Activated CD8-positive, alpha-beta memory T cell treated with anti-CD3 and anti-CD28 coated beads, Interleukin-2, amount 50 U/mL, for 48 hours (primary cell): ENCODE data around the gene SCAP.
"Not testable (repeated sequence)": the region's sequence is repeated elsewhere in the genome, so short reads cannot be mapped to it uniquely, and the experiment has no call there.

Experiments
- DNase-seq: peaks from one replicate; pipeline ENCODE4 v3.0.0-alpha.2; 2020

Gene SCAP

DNA sequence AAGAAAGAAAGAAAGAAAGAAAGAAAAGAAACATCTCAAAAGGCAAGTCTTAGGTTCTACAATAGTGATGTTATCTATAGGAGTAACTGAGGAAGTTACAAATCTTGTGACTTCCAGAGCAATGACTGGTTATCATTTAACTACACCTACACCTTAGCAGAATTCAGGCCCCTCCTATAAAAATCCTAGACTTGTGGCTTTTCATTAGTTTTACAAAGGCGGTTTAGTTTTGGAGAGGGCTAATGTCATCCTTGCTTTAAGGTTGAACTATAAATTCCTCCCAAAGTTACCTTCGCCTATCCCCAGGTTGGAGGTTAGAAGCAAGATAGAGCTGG, 4.1 kb upstream of the SCAP start:
- no peak for DNase-seq

DNA sequence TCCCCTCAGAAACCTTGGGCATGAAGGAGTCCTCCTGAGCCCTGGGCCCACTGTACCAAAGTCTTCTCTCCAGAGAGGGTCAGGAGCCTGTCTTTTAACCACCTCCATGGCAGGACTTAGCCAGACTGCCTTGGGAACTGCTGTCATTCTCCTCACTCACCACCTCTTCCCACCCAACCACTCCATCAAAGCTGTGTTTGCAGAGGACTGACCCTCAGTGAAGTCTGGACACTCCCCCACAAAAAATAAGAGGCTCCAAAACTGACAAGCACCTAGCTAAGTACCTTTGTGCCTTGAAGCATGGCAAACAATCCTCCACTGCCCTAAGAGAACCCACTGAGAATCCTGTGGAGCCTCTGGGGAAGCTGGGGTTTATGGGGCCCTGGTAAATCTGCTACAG, 2.3 kb upstream of the SCAP start:
- no peak for DNase-seq

DNA sequence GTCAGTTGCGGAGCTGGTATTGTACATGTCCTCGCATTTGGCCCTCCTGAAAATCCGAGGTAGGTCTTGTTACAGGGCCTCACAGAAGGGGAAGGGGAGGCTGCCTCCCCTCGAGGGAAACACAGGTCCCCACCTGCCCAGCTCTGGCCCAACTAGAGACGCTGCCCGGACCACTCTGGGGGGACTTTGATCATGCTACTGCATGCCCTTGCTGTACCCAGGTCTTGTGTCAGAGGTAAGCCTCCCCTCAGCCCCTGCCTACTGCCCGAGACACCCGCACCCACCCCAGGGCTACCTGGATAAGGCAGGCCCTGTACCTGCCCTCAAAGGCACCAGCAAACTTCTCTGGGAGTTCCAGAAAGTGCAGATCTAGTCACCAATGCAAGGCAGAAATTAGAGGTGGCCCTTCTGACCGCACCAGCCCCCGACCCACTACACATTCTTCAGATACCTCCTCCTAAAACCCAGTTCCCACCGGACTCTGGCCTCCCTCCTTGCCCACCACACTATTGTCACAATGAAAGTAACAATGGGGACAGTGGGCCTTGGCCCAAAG, 981 bp upstream of the SCAP start:
- no peak for DNase-seq

DNA sequence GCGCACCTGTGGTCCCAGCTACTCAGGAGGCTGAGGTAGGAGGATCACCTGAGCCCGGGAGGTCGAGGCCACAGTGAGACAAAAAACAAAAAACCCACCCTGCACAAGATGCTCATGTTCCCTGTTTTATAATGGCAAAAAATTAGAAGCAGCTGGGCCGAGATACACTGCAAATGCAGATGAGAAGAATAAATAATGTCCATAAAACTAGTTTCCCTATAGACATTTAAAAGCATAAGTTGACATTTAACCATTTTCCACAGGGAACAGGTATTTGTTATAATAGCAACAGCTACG, 537 bp upstream of the SCAP start:
- no peak for DNase-seq

DNA sequence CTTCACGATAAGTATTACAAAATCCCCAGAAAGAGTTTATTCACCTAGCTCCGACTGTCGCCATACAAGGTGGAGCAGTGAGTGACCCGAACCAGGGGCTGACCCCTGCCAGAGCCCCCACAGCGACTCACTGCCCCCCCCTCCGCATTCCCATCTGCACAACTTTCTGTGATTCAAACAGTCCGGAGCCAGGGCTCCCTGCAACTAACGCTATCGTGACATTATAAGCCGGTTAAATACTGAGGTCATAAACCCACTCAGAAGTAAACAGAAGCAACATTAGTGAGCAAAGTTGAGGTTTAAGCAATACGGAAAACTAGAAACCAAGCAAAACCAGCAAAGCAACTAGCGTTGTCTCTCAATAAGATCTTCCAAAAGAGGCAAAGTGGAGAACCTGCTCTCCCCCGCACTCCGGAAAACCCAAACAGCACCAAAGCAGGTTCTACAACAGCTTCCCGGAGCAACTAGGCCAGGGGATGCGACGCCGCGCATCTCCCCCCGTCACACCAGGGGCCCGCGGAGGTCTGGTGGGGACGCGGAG, 642 bp downstream of the SCAP start:
- DNase-seq, result peak; percentile 56

DNA sequence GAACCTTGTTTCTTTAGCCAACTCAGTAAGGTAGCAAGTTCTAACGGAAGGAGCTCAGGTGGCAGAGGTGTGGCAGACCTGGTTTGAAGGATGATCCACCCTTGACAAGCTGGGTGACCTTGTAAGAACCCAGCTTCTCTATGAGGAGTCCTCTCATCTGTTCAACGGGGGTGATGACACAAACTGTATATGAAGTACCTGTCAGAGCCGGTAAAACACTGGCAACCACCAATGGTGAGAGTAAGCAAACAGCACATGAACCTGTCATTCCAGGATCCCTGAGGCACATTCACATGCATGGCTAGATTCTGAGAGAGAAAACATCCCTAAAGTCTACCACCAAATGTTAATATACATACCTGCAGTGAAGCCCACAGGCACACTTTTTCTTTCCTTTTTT, 2.4 kb downstream of the SCAP start:
- no peak for DNase-seq

DNA sequence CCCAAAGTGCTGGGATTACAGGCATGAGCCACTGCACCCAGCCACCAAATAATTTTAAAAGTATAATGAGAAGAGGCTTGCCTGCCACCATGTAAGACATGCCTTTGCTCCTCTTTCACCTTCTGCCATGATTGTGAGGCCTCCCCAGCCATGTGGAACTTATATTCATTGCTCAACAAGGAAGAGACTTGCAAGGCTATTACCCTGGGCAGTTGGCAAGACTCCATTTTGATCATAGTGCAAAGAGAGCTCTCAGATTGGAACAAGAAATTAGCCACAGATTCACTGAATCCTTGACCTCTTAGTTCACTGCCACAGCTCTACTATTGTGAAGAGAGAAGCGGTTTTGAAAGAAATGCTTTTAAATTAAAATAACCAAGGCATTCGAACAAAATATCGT, 6.1 kb downstream of the SCAP start:
- no peak for DNase-seq

DNA sequence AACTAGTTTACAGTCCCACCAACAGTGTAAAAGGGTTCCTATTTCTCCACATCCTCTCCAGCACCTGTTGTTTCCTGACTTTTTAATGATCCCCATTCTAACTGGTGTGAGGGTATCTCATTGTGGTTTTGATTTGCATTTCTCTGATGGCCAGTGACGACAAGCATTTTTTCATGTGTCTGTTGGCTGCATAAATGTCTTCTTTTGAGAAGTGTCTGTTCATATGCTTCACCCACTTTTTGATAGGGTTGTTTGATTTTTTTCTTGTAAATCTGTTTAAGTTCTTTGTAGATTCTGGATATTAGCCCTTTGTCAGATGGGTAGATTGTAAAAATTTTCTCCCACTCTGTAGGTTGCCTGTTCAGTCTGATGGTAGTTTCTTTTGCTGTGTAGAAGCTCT, 7.4 kb downstream of the SCAP start:
- DNase-seq, result not testable (repeated sequence)

DNA sequence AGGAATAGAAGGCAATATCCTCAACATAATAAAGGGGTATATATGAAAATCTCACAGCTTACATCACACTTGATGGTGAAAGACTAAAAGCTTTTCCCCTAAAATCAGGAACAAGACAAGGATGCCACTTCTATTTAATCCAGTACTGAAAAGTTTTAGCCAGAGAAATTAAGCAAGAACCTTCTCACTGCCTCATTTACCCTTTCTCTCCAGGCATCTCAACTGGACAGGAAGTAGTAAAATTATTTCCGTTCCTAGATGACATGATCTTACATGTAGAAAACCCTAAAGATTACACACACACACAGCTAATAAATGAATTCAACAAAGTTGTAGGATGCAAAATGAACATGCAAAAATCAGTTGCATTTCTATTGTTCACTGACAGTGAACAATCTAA, 11.2 kb downstream of the SCAP start:
- DNase-seq, result no peak

DNA sequence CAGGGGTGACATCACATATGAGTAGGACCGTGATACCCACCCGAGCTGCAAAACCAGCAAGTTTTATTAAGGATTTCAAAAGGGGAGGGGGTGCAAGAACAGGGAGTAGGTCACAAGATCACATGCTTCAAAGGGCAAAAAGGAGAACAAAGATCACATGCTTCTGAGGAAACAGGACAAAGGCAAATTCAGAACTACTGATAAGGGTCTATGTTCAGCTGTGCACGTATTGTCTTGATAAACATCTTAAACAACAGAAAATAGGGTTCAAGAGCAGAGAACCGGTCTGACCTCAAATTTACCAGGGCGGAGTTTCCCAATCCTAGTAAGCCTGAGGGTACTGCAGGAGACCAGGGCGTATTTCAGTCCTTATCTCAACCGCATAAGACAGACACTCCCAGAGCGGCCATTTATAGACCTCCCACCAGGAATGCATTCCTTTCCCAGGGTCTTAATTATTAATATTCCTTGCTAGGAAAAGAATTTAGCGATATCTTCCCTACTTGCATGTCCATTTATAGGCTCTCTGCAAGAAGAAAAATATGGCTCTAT, 16.1 kb downstream of the SCAP start:
- DNase-seq, result not testable (repeated sequence)

DNA sequence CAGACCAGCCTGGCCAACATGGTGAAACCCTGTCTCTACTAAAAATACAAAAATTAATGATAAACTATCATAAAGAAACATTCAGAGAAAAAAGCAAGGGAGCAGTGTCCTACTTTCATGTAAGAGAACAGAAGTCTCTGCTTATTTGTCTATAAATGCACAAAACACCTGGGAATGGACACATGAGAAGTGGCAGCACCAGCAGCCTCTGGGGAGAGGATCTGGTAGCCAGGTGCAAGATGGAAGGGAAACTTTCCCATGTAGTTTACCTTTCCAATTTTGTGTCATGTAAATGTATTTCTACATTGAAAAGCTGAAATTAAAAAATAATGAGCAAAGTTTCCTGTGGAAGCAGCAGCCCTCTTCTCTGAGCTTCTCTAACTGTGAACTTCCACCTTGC, 18.8 kb downstream of the SCAP start:
- no peak for DNase-seq

DNA sequence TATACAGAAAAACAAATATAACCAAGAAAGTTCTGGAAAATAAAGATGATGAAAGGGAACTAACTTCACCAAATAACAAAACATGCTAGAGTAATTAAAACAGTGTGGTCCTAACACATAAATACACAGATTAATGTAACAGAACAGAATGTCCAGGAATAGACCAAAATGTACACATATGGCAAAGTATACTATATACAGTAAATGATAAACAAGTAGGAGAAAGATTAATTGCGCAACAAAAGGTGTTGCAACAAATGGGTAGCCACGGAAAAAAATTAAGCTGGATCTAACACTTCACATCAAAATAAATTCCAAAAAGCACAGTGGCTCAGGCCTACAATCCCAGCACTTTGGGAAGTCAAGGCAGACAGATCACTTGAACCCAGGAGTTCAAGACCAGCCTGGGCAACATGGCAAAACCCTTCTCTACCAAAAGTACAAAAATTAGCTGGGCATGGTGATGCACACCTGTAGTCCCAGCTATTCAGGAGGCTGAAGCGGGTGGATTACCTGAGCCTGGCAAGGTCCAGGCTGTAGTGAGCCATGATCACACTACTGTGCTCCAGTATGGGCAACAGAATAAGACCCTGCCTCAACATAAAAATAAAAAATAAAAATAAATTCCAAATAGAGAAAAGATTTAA, 19.8 kb downstream of the SCAP start:
- no peak for DNase-seq

DNA sequence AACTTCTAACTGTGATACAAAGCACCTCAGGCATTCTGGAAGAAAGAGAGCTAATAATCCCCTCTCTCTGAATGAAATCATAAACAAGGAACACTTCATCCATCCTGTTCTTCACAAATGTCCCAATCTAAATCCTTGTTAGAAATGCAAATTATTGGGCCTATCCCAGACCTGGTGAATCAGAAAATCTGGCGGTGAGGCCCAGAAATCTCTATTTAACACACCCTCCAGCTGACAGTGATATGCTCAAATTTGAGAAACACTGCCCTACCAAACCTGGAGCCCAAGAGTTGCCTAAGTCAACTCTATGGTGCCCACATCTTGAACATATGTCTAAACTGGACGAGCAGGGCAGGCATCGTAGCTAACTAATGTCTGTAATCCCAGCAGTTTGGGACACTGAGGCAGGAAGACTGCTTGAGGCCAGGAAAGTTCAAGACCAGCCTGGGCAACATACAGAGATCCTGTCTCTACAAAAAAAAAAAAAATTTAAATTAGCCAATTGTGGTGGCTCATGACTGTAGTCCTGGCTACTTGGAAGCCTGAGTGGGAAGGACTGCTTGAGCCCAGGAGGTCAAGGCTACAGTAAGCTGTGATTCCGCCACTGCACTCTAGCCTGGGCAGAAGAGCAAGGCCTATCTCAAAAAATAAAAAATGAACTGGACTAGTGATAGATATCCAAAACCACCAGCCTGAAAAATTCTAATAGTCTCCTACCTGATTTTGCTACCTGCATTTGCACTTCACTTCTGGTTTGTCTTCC, 23.1 kb downstream of the SCAP start:
- DNase-seq, result no peak

DNA sequence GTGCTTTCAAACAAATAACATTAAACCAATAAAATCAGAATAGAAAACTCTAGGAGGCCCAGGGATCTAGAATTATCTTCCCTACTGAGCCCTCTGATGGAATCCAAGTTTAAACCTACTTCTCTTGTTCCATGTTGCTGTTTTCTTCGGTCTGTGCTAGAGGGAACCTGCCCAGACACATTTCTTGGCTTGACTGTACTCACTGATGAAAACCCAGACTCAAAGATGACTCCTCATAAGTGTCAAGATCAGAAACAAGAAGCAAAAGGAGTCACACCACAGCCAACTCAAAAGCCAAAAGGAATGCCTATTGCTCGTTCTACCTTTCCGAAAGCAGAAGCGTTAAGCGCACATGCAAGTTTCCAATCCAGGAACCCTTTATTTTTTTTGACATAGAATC, 31.6 kb downstream of the SCAP start:
- no peak for DNase-seq

DNA sequence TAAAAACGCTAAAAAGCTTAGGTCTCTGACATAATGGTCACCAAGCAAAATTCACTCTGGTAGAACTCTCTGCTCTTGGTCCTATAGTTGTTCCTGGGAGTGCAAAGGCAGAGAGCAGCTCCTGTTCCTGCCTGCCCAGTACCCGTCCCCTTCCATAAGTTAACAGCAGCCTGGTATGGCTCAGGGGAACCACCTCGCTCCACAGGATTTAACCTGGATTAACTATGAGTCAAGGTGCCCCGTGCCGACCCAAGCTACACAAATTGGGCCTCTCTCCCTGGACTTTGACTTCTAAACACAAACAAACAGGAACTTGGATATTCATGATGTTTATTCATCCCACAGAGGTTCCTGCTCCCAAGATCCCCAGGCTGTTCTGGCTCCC, 32.1 kb downstream of the SCAP start:
- DNase-seq, result no peak

DNA sequence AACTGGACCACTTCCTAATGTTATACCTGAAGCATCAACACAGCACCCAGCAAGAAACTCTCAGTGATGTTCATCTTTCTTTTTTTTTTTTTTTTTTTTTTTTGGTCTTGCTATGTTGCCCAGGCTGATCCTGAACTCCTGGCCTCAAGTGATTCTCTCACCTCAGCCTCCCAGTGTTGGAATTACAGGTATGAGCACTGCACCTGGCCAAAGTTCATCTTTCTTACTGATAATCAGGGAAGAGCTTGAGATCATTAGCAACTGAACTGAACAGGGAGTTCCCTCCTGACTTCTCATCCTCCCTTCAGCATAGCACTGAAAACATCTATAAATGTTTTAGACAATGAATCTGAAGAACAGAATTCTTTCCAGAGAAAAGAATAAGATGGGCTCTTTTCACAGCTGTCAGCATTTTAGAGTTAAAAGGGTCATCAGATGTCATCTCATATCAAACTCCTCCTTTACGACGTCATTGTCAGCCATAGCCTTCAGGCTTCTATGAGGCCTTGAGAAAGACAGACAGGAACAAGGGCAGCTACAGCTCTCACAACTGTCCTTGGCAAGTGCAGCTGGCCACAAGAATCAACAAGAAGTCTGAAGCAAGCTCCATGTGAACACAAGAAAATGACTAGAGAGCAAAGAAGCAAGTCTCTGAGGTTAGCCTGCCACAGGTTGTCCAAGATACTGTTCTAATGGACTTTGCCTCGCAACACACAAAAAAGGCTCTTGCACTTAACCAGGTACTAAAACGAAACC, 33.8 kb downstream of the SCAP start:
- DNase-seq, result no peak

DNA sequence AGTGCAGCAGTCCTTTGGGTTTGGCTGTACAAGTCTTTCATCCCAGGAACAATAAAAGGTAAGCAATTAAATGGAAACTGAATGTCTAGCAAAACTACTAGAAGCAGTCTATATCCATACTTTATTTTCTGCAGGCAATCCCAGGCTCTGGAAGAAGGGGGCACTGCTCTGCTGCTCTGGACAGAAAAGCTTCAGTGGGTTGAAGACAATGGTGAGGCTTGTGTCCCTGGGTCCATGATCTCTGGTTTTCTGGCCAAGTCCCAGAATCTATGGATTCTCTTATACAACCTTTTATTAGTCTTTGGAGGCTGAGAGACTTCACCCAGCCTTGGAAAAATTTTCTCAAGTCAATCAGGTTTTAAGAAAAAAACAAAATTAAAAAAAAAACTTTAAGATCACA, 35.6 kb downstream of the SCAP start:
- no peak for DNase-seq

DNA sequence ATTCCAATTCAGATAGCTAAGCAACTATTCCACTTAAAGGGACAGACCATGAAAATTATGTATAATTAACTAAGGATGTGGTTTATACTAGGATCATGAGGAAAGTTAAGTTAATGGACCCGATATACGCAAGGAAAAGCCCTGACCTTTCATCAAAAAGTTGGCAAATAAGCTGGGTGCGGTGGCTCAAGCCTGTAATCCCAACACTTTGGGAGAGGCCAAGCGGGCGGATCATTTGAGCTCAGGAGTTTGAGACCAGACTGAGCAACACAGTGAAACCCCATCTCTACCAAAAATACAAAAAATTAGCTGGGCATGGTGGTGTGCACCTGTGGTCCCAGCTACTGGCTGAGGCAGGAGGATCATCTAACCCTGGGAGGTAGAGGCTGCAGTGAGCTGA, 39.6 kb downstream of the SCAP start:
- no peak for DNase-seq

DNA sequence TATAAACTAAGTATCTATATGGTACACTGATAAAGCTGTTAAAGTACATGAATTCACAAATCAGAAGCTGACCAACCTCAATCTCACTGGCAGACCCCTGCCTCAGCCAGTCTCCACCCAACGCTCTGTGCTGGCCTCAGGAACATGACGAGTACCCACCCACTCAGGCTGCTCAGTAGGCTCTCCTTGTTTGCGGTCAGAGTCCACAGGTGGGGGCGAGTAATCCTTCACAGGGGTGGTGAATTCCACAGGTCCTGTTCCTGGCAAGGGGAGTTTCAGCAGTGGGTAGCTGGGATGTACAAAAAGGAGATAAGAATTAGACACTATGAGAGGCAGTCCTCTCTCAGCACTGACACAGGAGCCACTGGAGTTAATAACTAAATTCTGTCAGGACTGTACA, 40.9 kb downstream of the SCAP start:
- DNase-seq, result no peak

DNA sequence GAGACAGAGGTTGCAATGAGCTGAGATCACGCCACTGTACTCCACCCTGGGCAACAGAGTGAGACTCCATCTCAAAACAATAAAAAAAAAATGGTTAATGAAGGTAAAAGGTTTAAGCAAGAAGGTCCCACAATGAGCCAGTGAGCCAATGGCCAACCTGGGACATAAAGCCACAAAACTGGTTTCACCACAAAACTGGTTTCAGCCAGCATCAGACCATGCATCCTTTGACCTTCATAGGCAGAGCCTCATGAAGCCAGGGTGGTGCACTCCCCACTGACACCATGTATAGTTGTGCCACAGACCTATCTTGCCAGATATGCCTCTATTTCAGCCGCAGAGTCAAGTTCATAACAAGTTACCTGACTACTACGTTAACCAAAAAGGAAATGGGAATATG, 41.9 kb downstream of the SCAP start:
- DNase-seq, result no peak

DNA sequence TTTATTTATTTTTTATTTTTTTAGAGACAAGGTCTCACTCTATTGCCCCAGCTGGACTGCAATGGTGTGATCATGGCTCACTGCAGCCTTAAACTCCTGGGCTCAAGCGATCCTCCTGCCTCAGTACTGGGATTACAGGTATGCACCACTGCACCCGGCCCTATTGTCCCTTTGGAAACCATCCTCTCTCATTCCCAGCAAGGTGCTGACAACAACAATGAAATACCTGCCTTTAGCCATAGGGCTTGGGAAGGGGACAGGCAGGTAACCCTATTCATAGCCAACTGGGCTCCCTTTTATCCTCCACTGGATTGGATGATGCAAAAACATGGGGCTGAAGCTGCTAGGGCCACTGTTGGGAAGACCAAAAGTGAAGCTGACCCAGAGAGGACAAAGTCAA, 43.1 kb downstream of the SCAP start:
- no peak for DNase-seq

DNA sequence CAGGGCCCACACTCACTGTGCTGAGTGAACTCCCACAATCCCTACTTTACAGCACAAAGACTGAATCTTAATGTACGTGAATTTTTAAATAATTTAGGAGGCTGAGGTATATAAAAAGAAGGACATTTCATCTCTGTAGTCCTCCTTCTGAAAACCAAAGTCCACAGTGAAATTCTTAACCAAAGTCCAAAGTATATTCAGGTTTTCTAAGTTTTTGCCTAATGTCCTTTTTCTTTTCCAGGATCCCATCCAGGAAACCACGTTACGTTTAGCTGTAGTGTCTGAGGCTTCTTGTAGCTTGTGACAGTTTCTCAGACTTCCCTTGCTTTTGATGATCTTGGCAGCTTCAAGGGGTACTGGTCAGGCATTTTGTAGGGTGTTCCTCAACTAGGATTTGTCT, 44.5 kb downstream of the SCAP start:
- DNase-seq, result no peak

DNA sequence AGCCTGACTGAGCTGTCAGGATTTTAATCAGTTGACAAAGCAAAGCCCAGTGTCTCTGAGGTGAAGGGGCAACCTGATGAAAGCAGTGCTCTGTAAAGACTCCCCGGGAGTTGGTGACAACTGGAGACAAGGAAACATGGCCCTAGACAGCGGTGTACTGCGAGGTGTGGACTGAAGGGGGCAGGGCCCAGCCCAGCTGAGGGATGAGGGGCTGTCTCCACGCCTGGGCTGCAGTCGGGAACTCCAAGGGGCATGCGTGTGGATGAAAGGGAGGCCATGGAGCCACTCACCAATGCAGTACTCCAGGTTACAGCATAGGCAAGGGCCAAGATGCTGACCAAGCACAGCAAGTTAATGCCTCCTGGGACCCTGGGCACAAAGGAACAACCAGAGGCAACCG, 45.1 kb downstream of the SCAP start:
- no peak for DNase-seq
